Sigmoid colon (tissue), 3 donors: ENCODE results near the gene RMDN2.

Source experiments
- POLR2A ChIP-seq, 2 donors: fragments of 450-650 bp; IDR thresholded peaks; one replicate each; pipeline ENCODE4 v1.6.1; 2016; ENCODE audit warnings: antibody characterized with exemption in 2 of 2, mild to moderate bottlenecking in 2 of 2, moderate library complexity in 2 of 2
- TF ChIP-seq, protein P1 (sequence below), 4 experiments: fragments of 450-650 bp in 3 of 4; fragments of 200-600 bp in 1 of 4; IDR thresholded peaks; one replicate each; pipeline ENCODE4 v1.5.1; 2016 to 2019; ENCODE audit warnings: antibody characterized with exemption in 4 of 4, mild to moderate bottlenecking in 3 of 4, moderate library complexity in 2 of 4

DNA sequence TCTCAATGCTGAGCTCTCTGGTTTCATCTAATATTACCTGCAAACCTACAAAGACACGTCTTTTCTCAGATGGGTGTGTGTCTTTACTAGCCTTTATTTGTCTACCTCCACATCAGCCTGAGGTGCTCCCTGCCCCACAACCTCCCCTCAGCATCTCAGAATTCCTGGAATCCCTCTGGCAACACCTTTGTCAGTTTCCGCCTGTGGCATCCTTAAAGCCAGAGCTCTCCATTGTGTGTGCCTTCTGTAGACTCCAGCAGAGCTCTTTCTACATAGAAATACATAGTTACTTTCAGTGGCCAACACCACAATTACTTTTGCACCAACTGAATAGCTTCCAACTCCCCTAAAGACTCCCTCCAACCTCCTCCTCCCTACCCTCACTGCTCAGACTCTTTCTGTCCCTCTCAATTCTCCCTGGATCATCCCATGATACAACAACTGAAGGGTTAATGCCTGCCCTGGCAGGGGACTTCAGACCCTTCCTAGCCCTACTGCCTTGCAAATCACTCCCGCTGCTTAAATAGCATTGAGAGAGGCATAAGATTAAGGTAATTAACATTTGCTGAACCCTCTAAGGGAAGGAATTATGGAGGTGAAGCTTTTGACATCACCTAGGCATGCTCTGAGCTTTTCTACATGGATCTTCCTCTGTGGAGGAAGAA lies 39.6 kb upstream of the RMDN2 start:
- TF ChIP-seq, protein P1, sequence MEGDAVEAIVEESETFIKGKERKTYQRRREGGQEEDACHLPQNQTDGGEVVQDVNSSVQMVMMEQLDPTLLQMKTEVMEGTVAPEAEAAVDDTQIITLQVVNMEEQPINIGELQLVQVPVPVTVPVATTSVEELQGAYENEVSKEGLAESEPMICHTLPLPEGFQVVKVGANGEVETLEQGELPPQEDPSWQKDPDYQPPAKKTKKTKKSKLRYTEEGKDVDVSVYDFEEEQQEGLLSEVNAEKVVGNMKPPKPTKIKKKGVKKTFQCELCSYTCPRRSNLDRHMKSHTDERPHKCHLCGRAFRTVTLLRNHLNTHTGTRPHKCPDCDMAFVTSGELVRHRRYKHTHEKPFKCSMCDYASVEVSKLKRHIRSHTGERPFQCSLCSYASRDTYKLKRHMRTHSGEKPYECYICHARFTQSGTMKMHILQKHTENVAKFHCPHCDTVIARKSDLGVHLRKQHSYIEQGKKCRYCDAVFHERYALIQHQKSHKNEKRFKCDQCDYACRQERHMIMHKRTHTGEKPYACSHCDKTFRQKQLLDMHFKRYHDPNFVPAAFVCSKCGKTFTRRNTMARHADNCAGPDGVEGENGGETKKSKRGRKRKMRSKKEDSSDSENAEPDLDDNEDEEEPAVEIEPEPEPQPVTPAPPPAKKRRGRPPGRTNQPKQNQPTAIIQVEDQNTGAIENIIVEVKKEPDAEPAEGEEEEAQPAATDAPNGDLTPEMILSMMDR (IDR thresholded peaks at IDR 0.05) = no peak
- no peak for TF ChIP-seq POLR2A (IDR thresholded peaks at IDR 0.05)
